ENCODE results near the gene CGGBP1.

CGGBP1 gene

DNA sequence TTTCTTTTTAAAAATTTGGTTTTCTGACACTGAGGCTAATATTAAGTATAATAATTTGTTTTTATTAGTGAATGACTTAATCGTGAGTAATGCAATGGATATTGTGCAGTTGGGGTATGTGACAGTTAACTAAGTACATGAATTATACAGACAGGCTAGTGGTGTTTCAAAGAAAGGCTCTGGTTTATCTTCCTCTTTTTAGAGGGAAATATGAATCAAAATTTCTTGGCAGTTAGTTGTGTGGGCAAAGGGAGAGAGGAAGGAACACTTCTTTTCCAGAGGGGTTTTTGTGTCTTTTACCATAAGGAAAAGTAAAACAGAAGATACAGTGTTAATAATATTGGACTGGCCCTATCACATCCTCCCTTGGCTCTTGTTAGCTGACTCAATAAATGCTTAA is 2.9 kb upstream of the CGGBP1 start:
- no peaks in the 10 kb centered on the region for H3K27me3 ChIP-seq (ENCODE audit: insufficient read depth, low read length)
- H3K4me3 ChIP-seq (ENCODE audit: low read depth, low read length, poor library complexity, severe bottlenecking): peak overlapping the region; percentile 80
- no peaks in the 10 kb centered on the region for H3F3A ChIP-seq (ENCODE audit: insufficient read depth, low read length)
- H4K20me1 ChIP-seq (ENCODE audit: insufficient read depth, low read length): no peaks in the 10 kb centered on the region
- H2AFZ ChIP-seq (ENCODE audit: low read length): no peak overlapping the region
- peak overlapping the region; percentile 45 for H3K27ac ChIP-seq (ENCODE audit: low read depth, low read length, poor library complexity, severe bottlenecking)
- H3K36me3 ChIP-seq (ENCODE audit: insufficient read depth, low read length): peaks cover 23% of the 10 kb centered on the region
- 0 out of 2 replicates have a peak, but pooled peaks cover 2% of the 10 kb centered on the region for H3K9me3 ChIP-seq (ENCODE audit: low read length)
- peak overlapping the region; percentile 74; the same call in 1 of the 2 replicates for H3K9ac ChIP-seq (ENCODE audit: low read length)
- TF ChIP-seq EZH2 (IDR thresholded peaks at IDR 0.05; ENCODE audit: borderline replicate concordance, low read length): no peak
- TF ChIP-seq, protein P1, sequence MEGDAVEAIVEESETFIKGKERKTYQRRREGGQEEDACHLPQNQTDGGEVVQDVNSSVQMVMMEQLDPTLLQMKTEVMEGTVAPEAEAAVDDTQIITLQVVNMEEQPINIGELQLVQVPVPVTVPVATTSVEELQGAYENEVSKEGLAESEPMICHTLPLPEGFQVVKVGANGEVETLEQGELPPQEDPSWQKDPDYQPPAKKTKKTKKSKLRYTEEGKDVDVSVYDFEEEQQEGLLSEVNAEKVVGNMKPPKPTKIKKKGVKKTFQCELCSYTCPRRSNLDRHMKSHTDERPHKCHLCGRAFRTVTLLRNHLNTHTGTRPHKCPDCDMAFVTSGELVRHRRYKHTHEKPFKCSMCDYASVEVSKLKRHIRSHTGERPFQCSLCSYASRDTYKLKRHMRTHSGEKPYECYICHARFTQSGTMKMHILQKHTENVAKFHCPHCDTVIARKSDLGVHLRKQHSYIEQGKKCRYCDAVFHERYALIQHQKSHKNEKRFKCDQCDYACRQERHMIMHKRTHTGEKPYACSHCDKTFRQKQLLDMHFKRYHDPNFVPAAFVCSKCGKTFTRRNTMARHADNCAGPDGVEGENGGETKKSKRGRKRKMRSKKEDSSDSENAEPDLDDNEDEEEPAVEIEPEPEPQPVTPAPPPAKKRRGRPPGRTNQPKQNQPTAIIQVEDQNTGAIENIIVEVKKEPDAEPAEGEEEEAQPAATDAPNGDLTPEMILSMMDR (IDR thresholded peaks at IDR 0.05; ENCODE audit: low read length): no peak
- peaks cover 35% of the 10 kb centered on the region for H3K4me1 ChIP-seq (ENCODE audit: insufficient read depth, low read length, severe bottlenecking)
- H3K9me2 ChIP-seq (ENCODE audit: low read depth, low read length): no peaks in the 10 kb centered on the region
- H3K4me2 ChIP-seq (ENCODE audit: low read length): peak overlapping the region; percentile 72
- H3K79me2 ChIP-seq (ENCODE audit: insufficient read depth, low read length): peaks cover 83% of the 10 kb centered on the region

DNA sequence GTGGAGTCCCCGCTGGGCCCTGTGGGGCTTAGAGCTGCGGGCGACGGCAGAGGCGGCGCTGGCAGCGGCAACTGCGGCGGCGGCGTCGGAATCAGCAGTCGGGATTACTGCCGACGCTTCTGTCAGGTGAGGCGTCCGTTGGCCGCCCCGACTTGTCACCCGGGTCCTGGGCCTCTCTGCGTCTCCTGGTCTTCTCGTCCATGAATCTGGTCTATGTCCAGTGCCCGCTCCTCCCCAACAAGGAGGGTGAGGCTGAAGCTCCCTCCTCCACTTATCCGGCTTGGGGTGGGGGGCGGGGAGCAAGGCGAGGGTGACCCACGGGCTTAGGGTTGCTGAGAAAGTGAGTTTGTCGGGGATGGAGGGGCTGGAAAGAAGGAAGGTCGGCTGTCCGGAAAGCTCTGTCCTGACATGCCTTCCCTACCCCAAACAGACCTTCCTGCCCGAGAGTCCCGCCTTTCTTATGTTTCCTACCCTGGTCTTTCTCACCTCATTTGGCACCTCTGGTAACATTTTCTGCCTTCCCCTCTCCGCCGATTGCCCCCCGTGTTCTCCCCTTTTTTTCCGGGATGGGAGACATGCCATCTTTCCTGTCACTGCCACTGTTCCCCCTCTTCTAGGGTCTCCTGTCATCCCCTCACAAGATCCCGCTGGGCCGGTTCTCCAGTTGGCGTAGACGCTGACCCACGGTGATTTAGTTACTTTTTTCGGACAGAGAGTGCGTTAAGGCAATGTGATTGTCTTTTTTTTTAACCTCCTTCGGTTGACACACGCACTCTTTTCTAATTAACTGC is 770 bp upstream of the CGGBP1 start:
- no peaks in the 10 kb centered on the region for H3K27me3 ChIP-seq (ENCODE audit: insufficient read depth, low read length)
- H3K9me2 ChIP-seq (ENCODE audit: low read depth, low read length): no peaks in the 10 kb centered on the region
- H3F3A ChIP-seq (ENCODE audit: insufficient read depth, low read length): no peaks in the 10 kb centered on the region
- no peak for TF ChIP-seq EZH2 (IDR thresholded peaks at IDR 0.05; ENCODE audit: borderline replicate concordance, low read length)
- TF ChIP-seq, protein P1 (IDR thresholded peaks at IDR 0.05; ENCODE audit: low read length): no peak
- peak overlapping the region; percentile 8 for H3K27ac ChIP-seq (ENCODE audit: low read depth, low read length, poor library complexity, severe bottlenecking)
- no peak overlapping the region for H2AFZ ChIP-seq (ENCODE audit: low read length)
- peaks cover 36% of the 10 kb centered on the region for H3K36me3 ChIP-seq (ENCODE audit: insufficient read depth, low read length)
- H3K4me2 ChIP-seq (ENCODE audit: low read length): peak overlapping the region; percentile 72
- H3K4me1 ChIP-seq (ENCODE audit: insufficient read depth, low read length, severe bottlenecking): peaks cover 36% of the 10 kb centered on the region
- H3K4me3 ChIP-seq (ENCODE audit: low read depth, low read length, poor library complexity, severe bottlenecking): peak overlapping the region; percentile 80
- H3K9ac ChIP-seq (ENCODE audit: low read length): peak overlapping the region; percentile 74
- H4K20me1 ChIP-seq (ENCODE audit: insufficient read depth, low read length): no peaks in the 10 kb centered on the region
- H3K9me3 ChIP-seq (ENCODE audit: low read length): 0 out of 2 replicates have a peak, but pooled peaks cover 1% of the 10 kb centered on the region
- H3K79me2 ChIP-seq (ENCODE audit: insufficient read depth, low read length): peaks cover 61% of the 10 kb centered on the region

DNA sequence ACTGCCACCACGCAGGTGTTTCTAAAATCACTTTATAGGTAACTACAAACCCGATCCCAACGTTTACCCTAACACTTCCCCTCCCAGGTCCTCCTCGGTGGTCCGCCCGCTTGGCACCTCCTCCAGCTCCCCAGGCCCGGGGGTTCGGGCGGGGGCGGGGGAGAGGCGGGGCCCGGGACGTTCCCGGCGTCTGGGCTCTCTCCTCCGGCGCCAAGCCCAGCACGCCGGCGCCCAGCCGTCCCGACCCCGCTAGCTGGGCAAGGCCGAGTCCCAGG is 562 bp downstream of the CGGBP1 start:
- H3K4me1 ChIP-seq (ENCODE audit: insufficient read depth, low read length, severe bottlenecking): peaks cover 36% of the 10 kb centered on the region
- H3K27ac ChIP-seq (ENCODE audit: low read depth, low read length, poor library complexity, severe bottlenecking): peak overlapping the region; percentile 59
- TF ChIP-seq, protein P1 (IDR thresholded peaks at IDR 0.05; ENCODE audit: low read length): no peak
- no peak for TF ChIP-seq EZH2 (IDR thresholded peaks at IDR 0.05; ENCODE audit: borderline replicate concordance, low read length)
- peak overlapping the region; percentile 80 for H3K4me3 ChIP-seq (ENCODE audit: low read depth, low read length, poor library complexity, severe bottlenecking)
- H3K79me2 ChIP-seq (ENCODE audit: insufficient read depth, low read length): peaks cover 48% of the 10 kb centered on the region
- peak overlapping the region; percentile 97 for H3K4me2 ChIP-seq (ENCODE audit: low read length)
- H3F3A ChIP-seq (ENCODE audit: insufficient read depth, low read length): no peaks in the 10 kb centered on the region
- peak overlapping the region; percentile 62 for H3K9ac ChIP-seq (ENCODE audit: low read length)
- no peaks in the 10 kb centered on the region for H3K9me3 ChIP-seq (ENCODE audit: low read length)
- no peaks in the 10 kb centered on the region for H3K9me2 ChIP-seq (ENCODE audit: low read depth, low read length)
- H2AFZ ChIP-seq (ENCODE audit: low read length): no peak overlapping the region
- no peaks in the 10 kb centered on the region for H4K20me1 ChIP-seq (ENCODE audit: insufficient read depth, low read length)
- H3K27me3 ChIP-seq (ENCODE audit: insufficient read depth, low read length): no peaks in the 10 kb centered on the region
- peaks cover 37% of the 10 kb centered on the region for H3K36me3 ChIP-seq (ENCODE audit: insufficient read depth, low read length)
